Suppressor macrophage treated with lipopolysaccharide for 4 hours (primary cell): ENCODE data around the gene TPX2.

Experiments used
- DNase-seq: peaks from one replicate; pipeline ENCODE4 v3.0.0-alpha.2; 2020

The TPX2 gene, protein sequence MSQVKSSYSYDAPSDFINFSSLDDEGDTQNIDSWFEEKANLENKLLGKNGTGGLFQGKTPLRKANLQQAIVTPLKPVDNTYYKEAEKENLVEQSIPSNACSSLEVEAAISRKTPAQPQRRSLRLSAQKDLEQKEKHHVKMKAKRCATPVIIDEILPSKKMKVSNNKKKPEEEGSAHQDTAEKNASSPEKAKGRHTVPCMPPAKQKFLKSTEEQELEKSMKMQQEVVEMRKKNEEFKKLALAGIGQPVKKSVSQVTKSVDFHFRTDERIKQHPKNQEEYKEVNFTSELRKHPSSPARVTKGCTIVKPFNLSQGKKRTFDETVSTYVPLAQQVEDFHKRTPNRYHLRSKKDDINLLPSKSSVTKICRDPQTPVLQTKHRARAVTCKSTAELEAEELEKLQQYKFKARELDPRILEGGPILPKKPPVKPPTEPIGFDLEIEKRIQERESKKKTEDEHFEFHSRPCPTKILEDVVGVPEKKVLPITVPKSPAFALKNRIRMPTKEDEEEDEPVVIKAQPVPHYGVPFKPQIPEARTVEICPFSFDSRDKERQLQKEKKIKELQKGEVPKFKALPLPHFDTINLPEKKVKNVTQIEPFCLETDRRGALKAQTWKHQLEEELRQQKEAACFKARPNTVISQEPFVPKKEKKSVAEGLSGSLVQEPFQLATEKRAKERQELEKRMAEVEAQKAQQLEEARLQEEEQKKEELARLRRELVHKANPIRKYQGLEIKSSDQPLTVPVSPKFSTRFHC

DNA sequence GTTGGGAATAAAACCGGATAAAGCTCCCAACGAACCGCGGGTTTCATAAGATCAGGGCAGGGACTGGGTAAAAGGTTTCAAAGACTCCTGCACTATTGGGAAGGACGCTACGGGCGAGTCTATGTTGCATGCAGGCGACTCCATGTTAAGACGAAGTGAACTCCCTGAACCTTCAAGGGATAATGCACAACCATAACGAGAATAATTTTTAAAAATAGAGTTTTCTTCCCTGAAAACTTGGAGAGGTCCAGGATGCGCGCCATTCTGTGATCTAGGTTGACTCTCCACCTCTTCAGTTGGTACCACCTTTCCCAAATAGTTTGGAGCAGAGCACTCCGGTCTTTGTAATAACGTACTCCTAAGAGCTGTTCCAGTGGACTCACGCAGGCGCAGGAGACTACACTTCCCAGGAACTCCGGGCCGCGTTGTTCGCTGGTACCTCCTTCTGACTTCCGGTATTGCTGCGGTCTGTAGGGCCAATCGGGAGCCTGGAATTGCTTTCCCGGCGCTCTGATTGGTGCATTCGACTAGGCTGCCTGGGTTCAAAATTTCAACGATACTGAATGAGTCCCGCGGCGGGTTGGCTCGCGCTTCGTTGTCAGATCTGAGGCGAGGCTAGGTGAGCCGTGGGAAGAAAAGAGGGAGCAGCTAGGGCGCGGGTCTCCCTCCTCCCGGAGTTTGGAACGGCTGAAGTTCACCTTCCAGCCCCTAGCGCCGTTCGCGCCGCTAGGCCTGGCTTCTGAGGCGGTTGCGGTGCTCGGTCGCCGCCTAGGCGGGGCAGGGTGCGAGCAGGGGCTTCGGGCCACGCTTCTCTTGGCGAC is at the start of gene TPX2:
TSS of gene TPX2 (plus strand) at position 562 of the 821 bp plus-strand sequence. CDS start 18,187 bp downstream, outside the sequence.
- peak; percentile 97 for DNase-seq

DNA sequence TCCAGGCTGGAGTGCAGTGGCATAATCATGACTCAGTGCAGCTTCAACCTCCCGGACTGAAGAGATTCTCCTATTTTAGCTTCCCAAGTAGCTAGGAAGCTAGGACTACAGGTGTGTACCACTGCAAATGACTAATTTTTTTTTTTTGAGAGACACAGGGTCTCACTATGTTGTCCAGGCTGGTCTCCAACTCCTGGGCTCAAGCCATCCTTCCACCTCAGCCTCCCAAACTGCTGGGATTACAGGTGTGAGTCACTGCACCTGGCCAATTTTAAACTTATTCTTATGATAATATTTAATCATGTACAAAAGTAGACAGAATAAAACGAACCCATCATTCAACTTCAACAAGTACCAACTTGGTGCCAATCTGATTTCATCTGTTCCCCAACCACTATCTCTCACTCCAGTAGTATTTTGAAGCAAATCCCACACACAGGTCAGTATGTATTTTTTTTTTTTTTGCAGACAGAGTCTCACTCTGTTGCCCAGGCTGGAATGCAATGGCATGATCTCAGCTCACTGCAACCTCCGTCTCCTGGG is 48.9 kb upstream of the TPX2 start:
- DNase-seq = no peak

GRCh38 chr20:31691646-31692275 is 47.3 kb upstream of the TPX2 start:
- no peak for DNase-seq

DNA sequence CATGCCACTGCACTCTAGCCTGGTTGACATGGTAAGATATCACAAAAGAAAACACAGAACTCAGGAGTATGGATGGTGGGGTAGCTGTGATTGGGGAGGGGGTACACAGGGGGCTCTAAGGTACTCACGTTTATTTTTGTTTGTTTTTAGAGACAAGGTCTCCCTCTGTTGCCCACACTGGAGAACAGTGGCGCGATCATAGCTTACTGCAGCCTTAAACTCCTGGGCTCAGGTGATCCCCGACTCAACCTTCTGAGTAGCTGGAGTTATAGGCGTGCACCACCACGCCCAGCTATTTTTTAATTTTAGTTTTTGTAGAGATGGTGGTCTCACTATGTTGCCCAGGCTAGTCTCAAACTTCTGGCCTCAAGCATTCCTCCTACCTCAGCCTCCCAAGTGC is 45.7 kb upstream of the TPX2 start:
- DNase-seq = no peak

DNA sequence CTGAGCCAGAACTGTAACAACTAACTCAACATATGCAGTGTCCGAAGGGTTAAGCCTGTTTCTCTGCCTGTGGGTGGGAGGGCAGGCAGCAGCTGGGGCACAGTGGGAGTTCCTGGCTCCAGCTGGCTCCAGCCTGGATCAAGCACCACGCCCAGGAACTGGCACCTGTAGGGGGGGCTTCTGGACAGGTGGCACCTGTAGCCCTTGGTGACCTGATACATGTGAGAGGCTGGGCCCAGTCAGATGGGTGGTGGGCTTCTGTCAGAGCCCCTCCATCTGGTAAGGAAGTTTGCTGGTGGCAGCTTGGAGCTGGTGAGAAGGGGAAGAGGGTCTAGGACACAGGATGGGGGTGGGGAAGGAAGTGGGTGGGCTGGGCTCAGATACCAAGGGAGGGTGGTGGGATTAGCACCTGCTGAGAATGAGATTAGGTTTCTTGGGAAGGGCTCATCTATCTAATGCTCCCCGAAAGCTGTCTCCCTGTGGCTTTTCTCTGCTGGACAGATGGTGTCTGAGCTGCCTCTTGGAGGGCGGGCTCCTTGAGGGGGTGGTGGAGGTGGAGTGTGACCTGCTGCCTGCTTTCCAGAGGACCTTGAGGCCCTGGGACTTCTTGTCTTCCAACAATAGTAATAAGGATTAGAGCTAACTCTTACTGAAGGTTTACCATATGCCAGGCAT is 45.0 kb upstream of the TPX2 start:
- no peak for DNase-seq

GRCh38 chr20:31694842-31695593 is 44.1 kb upstream of the TPX2 start:
- DNase-seq = no peak

DNA sequence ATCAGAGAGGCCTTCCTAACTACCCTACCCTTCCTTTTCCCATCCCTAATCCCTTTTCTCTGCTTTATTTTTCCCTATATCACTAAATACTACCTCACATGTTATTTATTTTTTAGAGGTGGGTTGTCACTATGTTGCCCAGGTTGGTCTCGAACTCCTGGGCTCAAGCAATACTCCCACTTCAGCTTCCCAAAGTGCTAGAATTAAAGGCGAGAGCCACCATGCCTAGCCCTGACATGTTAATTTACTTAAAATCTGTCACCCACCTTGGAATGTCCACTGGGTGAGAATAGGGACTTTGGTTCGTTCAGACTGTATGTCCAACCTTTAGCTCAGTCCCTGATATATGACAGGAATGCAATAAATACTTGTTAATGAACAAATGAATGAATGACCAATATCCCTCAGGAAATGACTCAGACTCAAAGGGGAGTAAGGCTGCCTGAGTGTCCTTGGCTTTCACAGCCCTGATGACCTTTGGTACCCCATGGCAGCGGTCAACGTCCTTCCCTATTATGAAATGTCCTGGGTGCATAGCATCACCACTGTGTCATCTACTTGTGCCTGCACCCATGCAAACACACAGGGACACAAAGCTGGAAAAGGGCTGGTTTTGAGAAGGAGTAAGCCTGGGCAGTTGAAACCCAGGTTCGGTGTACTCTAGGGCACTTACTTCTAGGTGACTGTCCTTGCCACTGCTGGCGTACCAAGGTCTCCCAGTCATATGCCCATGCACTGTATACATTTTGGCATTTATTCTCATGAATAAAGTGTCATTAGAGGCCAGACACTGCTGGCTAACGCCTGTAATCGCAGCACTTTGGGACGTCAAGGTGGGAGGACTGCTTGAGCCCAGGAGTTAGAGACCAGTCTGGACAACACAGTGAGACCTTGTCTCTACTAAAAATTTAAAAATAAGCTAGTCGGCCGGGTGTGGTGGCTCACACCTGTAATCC is 43.0 kb upstream of the TPX2 start:
- peak; percentile 93 for DNase-seq

DNA sequence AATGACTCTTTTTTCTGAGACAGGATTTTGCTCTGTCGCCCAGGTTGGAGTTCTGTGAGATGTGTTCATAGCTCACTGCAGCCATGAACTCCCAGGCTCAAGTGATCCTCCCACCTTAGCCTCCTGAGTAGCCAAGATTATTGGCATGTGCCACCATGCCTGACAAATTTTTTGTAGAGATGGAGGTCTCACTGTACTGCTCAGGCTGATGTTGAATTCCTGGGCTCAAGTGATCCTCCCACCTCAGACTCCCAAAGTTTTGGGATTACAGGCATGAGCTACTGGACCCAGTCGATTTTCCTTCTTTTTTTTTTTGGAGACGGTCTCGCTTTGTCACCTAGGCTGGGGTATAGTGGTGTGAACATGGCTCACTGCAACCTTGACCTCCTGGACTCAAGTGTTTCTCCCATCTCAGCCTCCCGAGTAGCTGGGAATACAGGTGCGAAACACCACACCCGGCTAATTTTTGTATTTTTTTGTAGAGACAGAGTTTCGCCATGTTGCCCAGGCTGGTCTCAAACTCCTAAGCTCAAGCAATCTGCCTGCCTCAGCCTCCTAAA is 40.8 kb upstream of the TPX2 start:
- no peak for DNase-seq

- peak; percentile 93 for DNase-seq
Observed at GRCh38 chr20:31698803-31699718, 40.0 kb upstream of the TPX2 start.

GRCh38 chr20:31699801-31700728 is 39.0 kb upstream of the TPX2 start:
- no peak for DNase-seq

DNA sequence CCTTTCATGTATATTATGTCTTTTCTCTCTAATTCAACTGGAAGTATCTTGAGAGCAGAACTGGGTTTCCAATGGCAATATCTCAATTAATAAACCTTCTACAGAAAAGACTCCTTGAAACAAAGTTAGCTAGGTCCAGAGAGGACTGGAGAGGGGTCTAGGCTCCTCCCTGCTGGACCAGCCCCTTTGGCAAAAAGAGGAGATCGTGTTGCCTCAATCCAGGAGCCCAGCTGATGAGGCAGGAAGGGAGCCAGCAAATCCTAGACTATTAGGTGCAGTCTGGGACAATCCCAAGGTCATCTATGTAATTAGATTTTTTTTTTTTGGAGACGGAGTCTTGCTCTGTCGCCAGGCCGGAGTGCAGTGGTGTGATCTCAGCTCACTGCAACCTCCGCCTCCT is 38.3 kb upstream of the TPX2 start:
- DNase-seq = no peak

DNA sequence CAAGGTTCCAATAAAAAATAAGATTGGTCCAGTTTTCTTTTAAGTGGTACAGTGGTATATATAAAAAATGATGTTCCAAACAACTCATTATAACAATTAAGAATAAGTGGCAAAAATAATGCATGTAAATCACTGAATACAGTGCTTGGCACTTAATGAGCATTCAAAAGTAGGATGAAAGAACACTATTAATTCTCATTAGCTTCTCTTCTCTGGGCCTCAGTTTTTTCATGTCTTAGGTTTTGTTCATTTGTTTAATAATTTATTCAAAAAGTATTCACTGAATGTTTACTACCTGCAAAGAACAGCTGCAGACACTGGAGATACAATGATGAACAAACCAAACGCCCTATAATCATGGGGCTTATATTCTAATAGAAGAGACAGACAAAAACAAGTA is 37.5 kb upstream of the TPX2 start:
- no peak for DNase-seq

DNA sequence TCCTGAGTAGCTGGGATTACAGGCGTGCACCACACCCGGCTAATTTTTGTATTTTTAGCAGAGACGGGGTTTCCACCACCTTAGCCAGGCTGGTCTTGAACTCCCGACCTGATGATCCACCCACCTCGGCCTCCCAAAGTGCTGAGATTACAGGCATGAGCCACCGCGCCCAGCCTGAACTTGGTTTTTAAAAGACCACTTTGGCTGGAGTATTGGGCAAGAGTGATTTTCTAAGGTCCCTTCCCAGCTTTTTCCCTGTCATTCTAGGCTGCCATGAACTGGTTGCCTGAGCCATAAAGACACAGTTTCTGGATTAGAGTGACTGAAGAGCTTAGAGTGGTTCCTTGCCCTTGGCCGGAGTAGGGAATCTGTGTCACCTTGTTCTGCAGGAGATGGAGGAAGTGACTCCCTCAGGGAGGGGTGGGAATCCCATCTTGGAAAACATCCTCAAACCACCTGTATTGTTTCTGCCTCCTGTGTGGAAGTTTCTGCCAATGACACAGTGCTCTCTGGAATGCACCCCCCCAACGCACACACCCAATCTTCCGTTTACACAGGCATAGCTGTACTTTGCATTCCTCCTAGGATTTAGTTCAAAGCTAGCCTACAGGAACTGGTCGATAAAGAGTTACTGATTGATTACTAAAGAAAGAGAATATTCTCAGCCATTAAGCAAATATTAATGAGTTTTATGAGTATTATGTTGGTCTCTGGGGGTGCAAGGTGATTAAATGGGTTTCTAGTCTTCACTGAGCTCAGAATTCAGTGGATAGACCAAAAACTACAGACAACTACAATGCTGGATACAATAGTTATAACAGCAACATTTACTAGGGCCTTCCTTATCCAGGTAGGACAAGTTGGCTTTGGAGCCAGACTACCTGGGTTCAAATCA is 34.6 kb upstream of the TPX2 start:
- no peak for DNase-seq

DNA sequence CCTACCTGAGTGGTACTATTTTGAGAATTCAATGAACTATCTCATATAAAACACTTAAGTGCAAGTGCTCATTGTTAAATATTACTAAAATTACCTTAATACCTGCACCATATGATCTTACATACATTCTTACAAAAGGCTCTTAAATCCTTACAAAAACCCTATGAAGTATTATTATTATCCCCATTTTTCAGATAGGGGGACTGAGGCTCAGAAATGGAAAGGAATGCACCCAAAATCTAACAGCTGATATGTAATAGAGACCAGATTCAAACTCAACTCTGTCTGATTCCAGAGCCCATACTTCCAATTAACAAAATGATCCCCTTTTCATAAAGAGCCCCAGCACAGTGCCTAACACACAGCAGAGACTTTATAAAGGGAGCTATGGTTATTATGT is 33.9 kb upstream of the TPX2 start:
- DNase-seq = no peak

DNA sequence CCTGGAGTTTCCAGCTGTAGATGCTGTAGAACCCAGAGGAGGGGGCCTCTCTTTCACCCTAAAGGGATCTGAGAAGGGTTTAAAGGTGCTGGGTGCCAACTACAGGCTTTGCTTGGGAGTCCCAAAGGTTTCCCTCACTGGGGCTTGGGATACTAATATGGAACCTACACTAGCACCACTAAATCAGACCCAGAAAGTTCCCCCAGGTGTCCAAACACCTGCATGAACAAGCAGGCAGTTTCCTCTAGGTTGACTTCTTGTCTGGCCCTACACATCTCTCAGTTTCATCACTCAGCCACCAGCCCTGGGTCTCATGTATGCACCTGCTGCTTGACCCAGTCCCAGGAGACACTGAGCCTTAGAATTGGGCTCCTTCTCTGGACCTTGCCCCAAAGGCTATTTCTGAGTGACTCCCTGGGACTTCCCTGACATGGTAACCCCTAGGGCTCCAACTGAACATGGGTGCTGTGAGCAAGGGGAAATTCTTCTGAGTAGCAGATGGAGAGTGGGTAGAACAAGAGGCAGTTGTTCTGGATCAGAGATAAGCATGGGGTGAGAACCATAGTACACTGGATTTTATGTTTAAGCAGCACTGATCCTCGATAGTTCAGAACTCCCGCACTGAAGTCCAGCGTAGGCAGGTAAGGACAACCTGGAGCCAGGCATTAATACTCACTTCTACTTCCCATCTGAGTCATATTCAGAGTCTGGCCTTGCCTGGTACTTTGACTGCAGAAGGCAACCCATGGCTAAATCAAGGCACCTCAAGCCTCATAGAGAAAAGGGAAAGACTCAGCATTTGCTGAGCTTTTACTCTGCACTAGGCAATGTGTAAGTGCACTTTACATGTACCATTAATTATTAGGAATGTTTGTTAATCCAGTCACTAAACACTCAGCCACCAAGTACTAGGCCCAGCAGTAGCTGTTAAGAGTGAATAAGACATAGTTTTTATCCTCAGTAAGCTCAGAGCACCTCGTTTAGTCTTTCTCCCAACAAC is 33.2 kb upstream of the TPX2 start:
- no peak for DNase-seq
